HG02973 (cell line): ENCODE measurements around the gene MCOLN2.
"Not testable (repeated sequence)": the region's sequence is repeated elsewhere in the genome, so short reads cannot be mapped to it uniquely, and the experiment has no call there.

Experiments used
- ATAC-seq: cut with Tn5 transposase; IDR thresholded peaks from one replicate; pipeline ENCODE4 v1.9.1; 2021; ENCODE audit warnings: moderate library complexity; ENCODE audit not compliant: unreplicated experiment

Gene MCOLN2

GRCh38 chr1:84944767-84945486 lies 52.0 kb downstream of the MCOLN2 start:
- peak; percentile 85 for ATAC-seq

GRCh38 chr1:84941843-84942242 lies 55.1 kb downstream of the MCOLN2 start:
- no peak for ATAC-seq

- no peak for ATAC-seq
Measured at GRCh38 chr1:84940481-84940880, 56.4 kb downstream of the MCOLN2 start.

- no peak for ATAC-seq
Measured at GRCh38 chr1:84939761-84940160, 57.2 kb downstream of the MCOLN2 start.

GRCh38 chr1:84939151-84939550 lies 57.8 kb downstream of the MCOLN2 start:
- ATAC-seq = no peak

- ATAC-seq = peak; percentile 45
Measured at GRCh38 chr1:84936116-84936810, 60.6 kb downstream of the MCOLN2 start.

GRCh38 chr1:84933011-84933611 lies 63.8 kb downstream of the MCOLN2 start:
- no peak for ATAC-seq

- no peak for ATAC-seq
Measured at GRCh38 chr1:84930831-84931230, 66.1 kb downstream of the MCOLN2 start.

- ATAC-seq = no peak
Measured at GRCh38 chr1:84930329-84930728, 66.6 kb downstream of the MCOLN2 start.

- no peak for ATAC-seq
Measured at GRCh38 chr1:84929581-84929980, 67.3 kb downstream of the MCOLN2 start.

- ATAC-seq = no peak
Measured at GRCh38 chr1:84928979-84929378, 67.9 kb downstream of the MCOLN2 start.

- ATAC-seq = no peak
Measured at GRCh38 chr1:84923317-84923716, 73.6 kb downstream of the MCOLN2 start.

- ATAC-seq = no peak
Measured at GRCh38 chr1:84920159-84920558, 76.8 kb downstream of the MCOLN2 start.

GRCh38 chr1:84919461-84919970 lies 77.4 kb downstream of the MCOLN2 start:
- no peak for ATAC-seq

GRCh38 chr1:84918726-84919336 lies 78.1 kb downstream of the MCOLN2 start:
- no peak for ATAC-seq

GRCh38 chr1:84916897-84917296 lies 80.0 kb downstream of the MCOLN2 start:
- ATAC-seq = no peak

- no peak for ATAC-seq
Measured at GRCh38 chr1:84913555-84913892, 83.4 kb downstream of the MCOLN2 start.

- no peak for ATAC-seq
Measured at GRCh38 chr1:84912726-84913554, 84.0 kb downstream of the MCOLN2 start.

- ATAC-seq = not testable (repeated sequence)
Measured at GRCh38 chr1:84908746-84909464, 88.0 kb downstream of the MCOLN2 start.
